Hepatocyte (in vitro differentiated cells): ENCODE results near the gene SUGCT.

Experiments
- CTCF ChIP-seq: fragments of 200-600 bp; sonication (generic); IDR thresholded peaks from 2 replicates; pipeline ENCODE4 v1.5.1; 2016; ENCODE audit warnings: antibody characterized with exemption, mild to moderate bottlenecking; ENCODE audit not compliant: poor library complexity
- EZH2phosphoT487 ChIP-seq: fragments of 200-600 bp; sonication (generic); IDR thresholded peaks from one replicate; pipeline ENCODE4 v1.6.1; 2018; ENCODE audit warnings: antibody characterized with exemption, mild to moderate bottlenecking, low read depth, moderate library complexity; ENCODE audit not compliant: unreplicated experiment, severe bottlenecking

GRCh38 chr7:40583667-40584444 lies 449.1 kb downstream of the SUGCT start:
- no peak for TF ChIP-seq CTCF
- no peak for TF ChIP-seq EZH2phosphoT487
